IMR-90 (cell line): ENCODE data around the gene INHA. TPM values are rescaled to one million over a fixed set of nuclear protein-coding genes. Genes with fewer than 3 reads are reported as not detected.

Source experiments
- ATAC-seq: fragments of 200-7000 bp; cut with Tn5 transposase; 2 replicates; pipeline ENCODE4 v1.9.1; 2020; ENCODE audit warnings: low read depth, mild to moderate bottlenecking, moderate library complexity
- BruUV-seq: library from RNA; stranded (reverse); fragments of 400-500 nt; replicated peaks from 2 replicates; lab custom pipeline; 2021; lab: Mats Ljungman, UMichigan
- CTCF ChIA-PET: fragments of 300-600 bp; formaldehyde crosslinking; extraction: SDS; loops from one replicate; lab custom pipeline; 2021; ENCODE audit warnings: antibody characterized with exemption; lab: Yijun Ruan, JAX
- POLR2A ChIA-PET: fragments of 300-600 bp; sonication (Branson Sonifier 250); formaldehyde crosslinking; loops from one replicate; lab custom pipeline; 2022; ENCODE audit warnings: antibody characterized with exemption; ENCODE audit not compliant: unreplicated experiment; lab: Charles Lee
- DNase-seq: peaks from one replicate; pipeline ENCODE4 v3.0.0; 2013
- H2AFZ ChIP-seq: replicated peaks from 2 replicates; pipeline ENCODE3; 2013; ENCODE audit warnings: low read length, mild to moderate bottlenecking; ENCODE audit not compliant: poor library complexity
- H2AK5ac ChIP-seq: 2 replicates; pipeline ENCODE4 v1.6.1; 2013; ENCODE audit warnings: low read depth, low read length, inconsistent platforms
- H2AK9ac ChIP-seq: replicated peaks from 2 replicates; pipeline ENCODE3; 2013; ENCODE audit warnings: mild to moderate bottlenecking, low read depth, low read length, moderate library complexity; ENCODE audit not compliant: poor library complexity
- H2BK120ac ChIP-seq: 2 replicates; pipeline ENCODE4 v1.6.1; 2013; ENCODE audit warnings: low read depth, low read length, inconsistent platforms
- H2BK15ac ChIP-seq: 3 replicates; pipeline ENCODE4 v1.6.1; 2013; ENCODE audit warnings: low read depth, low read length, inconsistent platforms
- H2BK20ac ChIP-seq: 2 replicates; pipeline ENCODE4 v1.6.1; 2013; ENCODE audit warnings: low read depth, mild to moderate bottlenecking, inconsistent platforms, low read length, moderate library complexity
- H2BK5ac ChIP-seq: 2 replicates; pipeline ENCODE4 v1.6.1; 2013; ENCODE audit warnings: mild to moderate bottlenecking, low read depth, low read length, inconsistent platforms; ENCODE audit not compliant: poor library complexity, severe bottlenecking
- H3K14ac ChIP-seq: replicated peaks from 2 replicates; pipeline ENCODE4 v1.6.1; 2013; ENCODE audit warnings: low read depth, low read length, inconsistent platforms
- H3K18ac ChIP-seq: 2 replicates; pipeline ENCODE4 v1.6.1; 2013; ENCODE audit warnings: low read depth, low read length, control low read depth
- H3K23ac ChIP-seq: 2 replicates; pipeline ENCODE4 v1.6.1; 2013; ENCODE audit warnings: low read depth, low read length, inconsistent platforms
- H3K27ac ChIP-seq: 2 replicates; pipeline ENCODE4 v1.5.1; 2013; ENCODE audit warnings: mild to moderate bottlenecking, control low read depth, low read length; ENCODE audit not compliant: insufficient read depth
- H3K27me3 ChIP-seq: 2 replicates; pipeline ENCODE4 v1.6.1; 2013; ENCODE audit warnings: low read length; ENCODE audit not compliant: control insufficient read depth, insufficient read depth
- H3K36me3 ChIP-seq: 2 replicates; pipeline ENCODE4 v1.6.1; 2013; ENCODE audit warnings: low read length, mixed read lengths; ENCODE audit not compliant: control insufficient read depth, insufficient read depth
- H3K4ac ChIP-seq: 2 replicates; pipeline ENCODE4 v1.6.1; 2013; ENCODE audit warnings: low read depth, low read length, inconsistent platforms
- H3K4me1 ChIP-seq: 2 replicates; pipeline ENCODE4 v1.6.1; 2013; ENCODE audit warnings: low read length, mixed read lengths; ENCODE audit not compliant: control insufficient read depth, insufficient read depth
- H3K4me2 ChIP-seq: 2 replicates; pipeline ENCODE4 v1.6.1; 2013; ENCODE audit warnings: low read depth, mild to moderate bottlenecking, control low read depth, low read length, moderate library complexity
- H3K4me3 ChIP-seq: 2 replicates; pipeline ENCODE4 v1.5.1; 2013; ENCODE audit warnings: low read depth, mild to moderate bottlenecking, control low read depth, low read length, moderate library complexity; ENCODE audit not compliant: insufficient read depth
- H3K56ac ChIP-seq: 2 replicates; pipeline ENCODE4 v1.6.1; 2013; ENCODE audit warnings: low read length, inconsistent platforms; ENCODE audit not compliant: insufficient read depth; ENCODE audit errors: extremely low read depth
- H3K79me1 ChIP-seq, 2 experiments: 2 replicates each; pipeline ENCODE4 v1.6.1; 2013; ENCODE audit warnings: low read length in 2 of 2, inconsistent platforms in 1 of 2, low read depth in 1 of 2
- H3K9ac ChIP-seq: 2 replicates; pipeline ENCODE4 v1.6.1; 2013; ENCODE audit warnings: low read depth, low read length, control low read depth
- H3K9me1 ChIP-seq: 2 replicates; pipeline ENCODE4 v1.6.1; 2013; ENCODE audit warnings: low read length, inconsistent platforms; ENCODE audit not compliant: insufficient read depth
- H3K9me3 ChIP-seq: 2 replicates; pipeline ENCODE4 v1.6.1; 2013; ENCODE audit warnings: low read length; ENCODE audit not compliant: control insufficient read depth, insufficient read depth
- H4K20me1 ChIP-seq: 2 replicates; pipeline ENCODE4 v1.6.1; 2013; ENCODE audit warnings: low read length, inconsistent platforms; ENCODE audit not compliant: insufficient read depth
- H4K5ac ChIP-seq: 2 replicates; pipeline ENCODE4 v1.6.1; 2013; ENCODE audit warnings: mild to moderate bottlenecking, low read depth, low read length, control low read depth
- H4K8ac ChIP-seq, 2 experiments: 2 replicates each; pipeline ENCODE4 v1.6.1; 2013; ENCODE audit warnings: low read depth in 2 of 2, low read length in 2 of 2, control low read depth in 1 of 2, inconsistent platforms in 1 of 2
- H4K91ac ChIP-seq: 2 replicates; pipeline ENCODE4 v1.6.1; 2013; ENCODE audit warnings: low read depth, low read length, inconsistent platforms; ENCODE audit not compliant: insufficient read depth
- CEBPB ChIP-seq: IDR thresholded peaks from 2 replicates; pipeline ENCODE4 v1.6.1; 2012; ENCODE audit warnings: low read depth, low read length, improper control_type of control experiment
- CTCF ChIP-seq: conservative IDR thresholded peaks from 2 replicates; pipeline ENCODE4 v1.5.1; 2012; ENCODE audit warnings: mild to moderate bottlenecking, low read depth, low read length, improper control_type of control experiment
- MAZ ChIP-seq: IDR thresholded peaks from 2 replicates; pipeline ENCODE4 v1.6.1; 2012; ENCODE audit warnings: low read depth, mild to moderate bottlenecking, low read length, improper control_type of control experiment, moderate library complexity, borderline replicate concordance
- MXI1 ChIP-seq: IDR thresholded peaks from 2 replicates; pipeline ENCODE4 v1.6.1; 2012; ENCODE audit warnings: low read depth, mild to moderate bottlenecking, low read length, moderate library complexity, borderline replicate concordance
- POLR2A ChIP-seq: IDR thresholded peaks from 2 replicates; pipeline ENCODE4 v1.6.1; 2012; ENCODE audit warnings: mild to moderate bottlenecking, low read depth, low read length
- RAD21 ChIP-seq: IDR thresholded peaks from 2 replicates; pipeline ENCODE4 v1.6.1; 2012; ENCODE audit warnings: low read length, improper control_type of control experiment
- RCOR1 ChIP-seq: IDR thresholded peaks from 2 replicates; pipeline ENCODE4 v1.6.1; 2012; ENCODE audit warnings: mild to moderate bottlenecking, low read length, improper control_type of control experiment; ENCODE audit not compliant: insufficient replicate concordance
- RFX5 ChIP-seq: IDR thresholded peaks from 2 replicates; pipeline ENCODE4 v1.8.0; 2012; ENCODE audit warnings: low read depth, mild to moderate bottlenecking, low read length, moderate library complexity
- WGBS, 2 experiments: methylation state at CpG; one replicate each; pipeline versions ENCODE4 v1.1.5 to v1.1.7; 2013; ENCODE audit warnings: missing lambda C conversion rate in 2 of 2; ENCODE audit not compliant: insufficient read length in 1 of 2; ENCODE audit errors: extremely low coverage in 2 of 2; 5-methylcytosine and 5-hydroxymethylcytosine counted together
- dilution Hi-C: fragments of 300-500 bp; cut with HindIII; formaldehyde crosslinking; loops from one replicate; pipeline ENCODE4 v1.14.3; 2018; ENCODE audit warnings: low sequenced_read_pairs; ENCODE audit not compliant: unreplicated experiment
- in situ Hi-C: fragments of 300-500 bp; cut with MboI; formaldehyde crosslinking; loops from 3 replicates; pipeline ENCODE4 v1.14.3; 2019; ENCODE audit warnings: low sequenced_read_pairs, inconsistent platforms, mixed read lengths
- intact Hi-C: fragments of 100-400 bp; cut with micrococcal nuclease; formaldehyde crosslinking; loops from 2 replicates; pipeline ENCODE4 v1.10.0; 2022
- polyA plus RNA-seq, 3 experiments: library from polyadenylated mRNA; depleted of rRNA; stranded (reverse); fragments of >200 nt; gene quantifications; 2 replicates each; pipeline ENCODE4 v1.2.3, GENCODE V29; 2012; ENCODE audit warnings: low replicate concordance in 1 of 3
- total RNA-seq: library from RNA; depleted of rRNA; stranded (reverse); fragments of >200 nt; gene quantifications from 2 replicates; pipeline ENCODE4 v1.2.3, GENCODE V29; 2012

Gene INHA
- total and polyA plus RNA-seq, 2 of the 4 experiments (the other 2 are of a cell fraction), result 0.96 TPM; not detected in 1

- Histone ChIP-seq H2BK5ac (no peak overlapping the region), H3K27ac (no peak overlapping the region), H3K18ac (no peak overlapping the region), H2BK120ac (no peak overlapping the region), H3K9ac (no peak overlapping the region), H2BK15ac (no peak overlapping the region), H3K56ac (no peak overlapping the region), H4K5ac (no peak overlapping the region), H3K27me3 (no peaks in the 10 kb centered on the region), H3K36me3 (peaks cover 26% of the 10 kb centered on the region), H4K91ac (no peak overlapping the region), H2AFZ (peak overlapping the region; percentile 3), H2AK5ac (no peak overlapping the region), H2BK20ac (no peak overlapping the region), H3K23ac (no peak overlapping the region), H4K20me1 (peaks cover 28% of the 10 kb centered on the region), H3K4me1 (peaks cover 24% of the 10 kb centered on the region), H3K14ac (no peak overlapping the region), H3K4me3 (no peak overlapping the region), H3K9me3 (no peaks in the 10 kb centered on the region), H3K4me2 (no peak overlapping the region), H2AK9ac (no peak overlapping the region), H3K79me1 (peaks cover 6 to 38% of the 10 kb centered on the region in 2 experiments; a peak in 3 of 4 replicates), H3K9me1 (peaks cover 2% of the 10 kb centered on the region; the same call in 1 of the 2 replicates), H3K4ac (no peak overlapping the region), H4K8ac (no peak overlapping the region)
- in situ Hi-C loops, result no loop called here
- no TSS peak for BruUV-seq
- intact Hi-C loops, result no loop called here
- WGBS, 2 experiments, result 91% methylated on average over 40 of the region's 46 CpGs; no CpG with 5 or more reads in 1 of the 2 experiments
- ATAC-seq (no peak), DNase-seq (no peak)
- ChIA-PET CTCF (interaction anchor here (1.4 kb wide), 1 partner anchor 10 kb away, joined by 5 read pairs; no protein-coding TSS in a partner anchor), POLR2A (no interaction called here)
- dilution Hi-C loops, result no loop called here
- no peak for TF ChIP-seq RCOR1
- TF ChIP-seq MXI1, result no peak
- no peak for TF ChIP-seq RAD21
- no peak for TF ChIP-seq MAZ
- no peak for TF ChIP-seq CTCF
- no peak for TF ChIP-seq POLR2A
- no peak for TF ChIP-seq CEBPB
- no peak for TF ChIP-seq RFX5
These were observed 32.0 kb upstream of the INHA start for GRCh38 chr2:219539926-219540678.
